Brain microvascular endothelial cell (primary cell): Measurements from ENCODE around the gene ETV4.

Experiments used
- DNase-seq: peaks from one replicate; pipeline ENCODE4 v3.0.0-alpha.2; 2020
- H3K27ac ChIP-seq: fragments of 250-450 bp; sonication (Bioruptor Pico); 2 replicates; pipeline ENCODE4 v1.5.1; 2020; ENCODE audit warnings: mild to moderate bottlenecking, moderate library complexity
- H3K27me3 ChIP-seq: fragments of 250-450 bp; sonication (Bioruptor Pico); replicated peaks from 2 replicates; pipeline ENCODE4 v1.5.1; 2020; ENCODE audit warnings: mild to moderate bottlenecking
- H3K36me3 ChIP-seq: fragments of 250-450 bp; sonication (Bioruptor Pico); replicated peaks from 2 replicates; pipeline ENCODE4 v1.5.1; 2020; ENCODE audit warnings: mild to moderate bottlenecking
- H3K4me3 ChIP-seq: 2 replicates; pipeline ENCODE4 v1.5.1; 2011; ENCODE audit warnings: low read depth, mild to moderate bottlenecking, control low read depth, low read length, moderate library complexity
- CTCF ChIP-seq: IDR thresholded peaks from 2 replicates; pipeline ENCODE4 v1.5.1; 2011; ENCODE audit warnings: low read depth, mild to moderate bottlenecking, moderate library complexity, low read length, control low read depth, inconsistent platforms; ENCODE audit errors: missing control alignments
- in situ Hi-C: cut with HindIII; loops from 2 replicates; pipeline ENCODE4 v1.10.0; 2017; ENCODE audit warnings: low sequenced_read_pairs, low pct_ligation_motif_present

Gene ETV4

GRCh38 chr17:43546319-43547188, at the start of gene ETV4:
TSS of gene ETV4 (minus strand) at chr17:43546340. CDS start at chr17:43545617, 723 bp downstream.
- in situ Hi-C loops, result no loop called here
- Histone ChIP-seq H3K27me3 (no peaks in the 10 kb centered on the region), H3K27ac (peak within 1 kb of the TSS; percentile 74), H3K4me3 (peak within 1 kb of the TSS; percentile 69), H3K36me3 (no peaks in the 10 kb centered on the region)
- DNase-seq, result peak; percentile 95
- no peak for TF ChIP-seq CTCF

- DNase-seq, result no peak
- Histone ChIP-seq H3K36me3 (no peaks in the 10 kb centered on the region), H3K27me3 (no peaks in the 10 kb centered on the region), H3K27ac (no peak overlapping the region), H3K4me3 (no peak overlapping the region)
- in situ Hi-C loops, result no loop called here
- TF ChIP-seq CTCF, result no peak
Measured at GRCh38 chr17:43595466-43595865, 49.3 kb upstream of the ETV4 start.

GRCh38 chr17:43591779-43592562, 45.8 kb upstream of the ETV4 start:
- peak; percentile 27 for TF ChIP-seq CTCF
- no peaks in the 10 kb centered on the region for H3K27me3 ChIP-seq
- H3K27ac ChIP-seq, result peak overlapping the region; percentile 76
- in situ Hi-C loops, result no loop called here
- H3K4me3 ChIP-seq, result no peak overlapping the region
- DNase-seq, result peak; percentile 76
- H3K36me3 ChIP-seq, result no peaks in the 10 kb centered on the region

- no peak for TF ChIP-seq CTCF
- no peak overlapping the region for H3K4me3 ChIP-seq
- DNase-seq, result no peak
- in situ Hi-C loops, result no loop called here
- H3K27ac ChIP-seq, result peak overlapping the region; percentile 76
- no peaks in the 10 kb centered on the region for H3K36me3 ChIP-seq
- no peaks in the 10 kb centered on the region for H3K27me3 ChIP-seq
Measured at GRCh38 chr17:43591001-43591400, 44.9 kb upstream of the ETV4 start.

GRCh38 chr17:43588664-43589435, 42.7 kb upstream of the ETV4 start:
- H3K36me3 ChIP-seq, result no peaks in the 10 kb centered on the region
- no peak for DNase-seq
- TF ChIP-seq CTCF, result no peak
- H3K27me3 ChIP-seq, result no peaks in the 10 kb centered on the region
- no peak overlapping the region for H3K4me3 ChIP-seq
- H3K27ac ChIP-seq, result no peak overlapping the region
- in situ Hi-C loops, result no loop called here
